Adipocyte (in vitro differentiated cells): ENCODE measurements around the gene EDARADD.

Source experiments
- DNase-seq: peaks from one replicate; pipeline ENCODE4 v3.0.0-alpha.2; 2015; ENCODE audit warnings: low read depth
- H3K27me3 ChIP-seq: replicated peaks from 2 replicates; pipeline ENCODE4 v1.7.0; 2013; ENCODE audit warnings: mild to moderate bottlenecking, low read length, moderate library complexity; ENCODE audit not compliant: control insufficient read depth, insufficient read depth
- H3K36me3 ChIP-seq: 2 replicates; pipeline ENCODE4 v1.7.0; 2013; ENCODE audit warnings: low read length, mild to moderate bottlenecking, moderate library complexity; ENCODE audit not compliant: control insufficient read depth, insufficient read depth, severe bottlenecking
- H3K4me1 ChIP-seq: 2 replicates; pipeline ENCODE4 v1.7.0; 2013; ENCODE audit warnings: mild to moderate bottlenecking, low read length, moderate library complexity; ENCODE audit not compliant: control insufficient read depth, insufficient read depth
- H3K4me3 ChIP-seq: 2 replicates; pipeline ENCODE4 v1.7.0; 2013; ENCODE audit warnings: mild to moderate bottlenecking, low read length, moderate library complexity
- H3K9ac ChIP-seq: 2 replicates; pipeline ENCODE4 v1.7.0; 2013; ENCODE audit warnings: mild to moderate bottlenecking, low read length, moderate library complexity
- H3K9me3 ChIP-seq: 2 replicates; pipeline ENCODE4 v1.7.0; 2013; ENCODE audit warnings: mild to moderate bottlenecking, low read length, moderate library complexity; ENCODE audit not compliant: control insufficient read depth

EDARADD gene

GRCh38 chr1:236413688-236414087, 19.6 kb downstream of the EDARADD start:
- H3K36me3 ChIP-seq = no peaks in the 10 kb centered on the region

GRCh38 chr1:236416165-236416564, 22.1 kb downstream of the EDARADD start:
- H3K27me3 ChIP-seq = peaks cover 4% of the 10 kb centered on the region

More at GRCh38 chr1:236413688-236414087, 19.6 kb downstream of the EDARADD start:
- Histone ChIP-seq H3K4me3 (no peak overlapping the region), H3K9me3 (no peaks in the 10 kb centered on the region), H3K27me3 (peaks cover 4% of the 10 kb centered on the region), H3K9ac (no peak overlapping the region), H3K4me1 (no peaks in the 10 kb centered on the region)
- no peak for DNase-seq

GRCh38 chr1:236417336-236417735, 23.2 kb downstream of the EDARADD start:
- Histone ChIP-seq H3K27me3 (no peaks in the 10 kb centered on the region), H3K9ac (no peak overlapping the region), H3K36me3 (no peaks in the 10 kb centered on the region), H3K9me3 (no peaks in the 10 kb centered on the region), H3K4me3 (no peak overlapping the region), H3K4me1 (no peaks in the 10 kb centered on the region)
- DNase-seq = no peak

More at GRCh38 chr1:236416165-236416564, 22.1 kb downstream of the EDARADD start:
- Histone ChIP-seq H3K4me3 (no peak overlapping the region), H3K9me3 (no peaks in the 10 kb centered on the region), H3K36me3 (no peaks in the 10 kb centered on the region), H3K4me1 (no peaks in the 10 kb centered on the region), H3K9ac (no peak overlapping the region)
- no peak for DNase-seq

DNA sequence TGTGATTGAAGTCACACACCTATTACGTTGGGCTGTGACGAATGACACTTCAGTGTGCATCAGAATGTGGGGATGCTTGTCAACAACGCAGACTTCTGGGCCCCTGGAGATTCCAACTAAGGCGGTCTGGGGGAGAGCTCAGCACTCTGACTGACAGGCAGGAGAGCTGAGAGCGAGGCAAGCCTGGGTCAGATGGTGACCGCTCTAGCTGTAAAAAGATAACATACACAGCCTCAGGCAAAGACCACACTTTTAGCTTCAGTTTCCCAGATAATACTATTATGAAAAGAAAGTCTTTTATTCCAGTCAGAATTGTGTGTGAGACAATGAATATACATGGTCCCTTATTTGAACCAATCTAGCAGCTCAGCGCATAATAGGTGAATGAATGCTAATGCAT, 25.4 kb downstream of the EDARADD start:
- no peaks in the 10 kb centered on the region for H3K4me1 ChIP-seq
- H3K9me3 ChIP-seq = no peaks in the 10 kb centered on the region
- no peaks in the 10 kb centered on the region for H3K36me3 ChIP-seq
- H3K9ac ChIP-seq = no peak overlapping the region
- DNase-seq = no peak
- H3K4me3 ChIP-seq = no peak overlapping the region
- H3K27me3 ChIP-seq = no peaks in the 10 kb centered on the region

- no peak for DNase-seq
- Histone ChIP-seq H3K36me3 (no peaks in the 10 kb centered on the region), H3K4me3 (no peak overlapping the region), H3K9ac (no peak overlapping the region), H3K4me1 (no peaks in the 10 kb centered on the region), H3K9me3 (no peaks in the 10 kb centered on the region), H3K27me3 (no peaks in the 10 kb centered on the region)
Observed at GRCh38 chr1:236421022-236421421, 26.9 kb downstream of the EDARADD start.

DNA sequence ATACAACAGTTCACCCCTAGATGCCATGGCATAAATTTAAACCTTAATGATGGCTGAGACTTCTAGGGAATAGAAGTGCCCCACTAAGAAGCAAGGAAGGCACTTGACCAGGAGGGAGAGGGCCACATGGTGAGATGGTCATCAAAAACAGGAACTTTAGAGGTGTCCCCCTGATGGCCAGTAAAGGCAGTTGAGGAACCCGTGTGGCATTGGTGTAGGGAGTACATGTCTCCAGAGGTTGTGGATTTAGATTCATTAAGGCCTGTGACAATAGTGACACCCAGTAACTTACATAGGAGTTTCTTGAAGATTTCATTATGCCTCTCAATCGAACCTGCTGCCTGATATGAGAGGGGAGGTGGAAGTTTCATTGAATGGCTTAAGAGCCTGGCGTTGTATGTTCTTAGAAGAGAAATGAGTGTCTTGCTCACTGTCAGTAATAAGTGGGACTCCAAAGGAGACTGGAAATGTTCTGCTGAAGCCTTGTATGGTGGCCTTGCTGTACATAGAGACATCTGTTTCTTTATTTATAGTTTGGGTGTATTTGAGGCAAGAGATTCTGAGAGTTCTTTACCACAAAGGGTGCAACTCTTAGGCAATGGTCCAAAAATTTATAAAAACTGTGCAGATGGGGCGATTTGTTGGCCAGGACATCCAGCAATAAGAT, 27.9 kb downstream of the EDARADD start:
- H3K4me1 ChIP-seq = no peaks in the 10 kb centered on the region
- no peak overlapping the region for H3K9ac ChIP-seq
- no peaks in the 10 kb centered on the region for H3K36me3 ChIP-seq
- no peak overlapping the region for H3K4me3 ChIP-seq
- no peaks in the 10 kb centered on the region for H3K27me3 ChIP-seq
- no peaks in the 10 kb centered on the region for H3K9me3 ChIP-seq
- DNase-seq = no peak

DNA sequence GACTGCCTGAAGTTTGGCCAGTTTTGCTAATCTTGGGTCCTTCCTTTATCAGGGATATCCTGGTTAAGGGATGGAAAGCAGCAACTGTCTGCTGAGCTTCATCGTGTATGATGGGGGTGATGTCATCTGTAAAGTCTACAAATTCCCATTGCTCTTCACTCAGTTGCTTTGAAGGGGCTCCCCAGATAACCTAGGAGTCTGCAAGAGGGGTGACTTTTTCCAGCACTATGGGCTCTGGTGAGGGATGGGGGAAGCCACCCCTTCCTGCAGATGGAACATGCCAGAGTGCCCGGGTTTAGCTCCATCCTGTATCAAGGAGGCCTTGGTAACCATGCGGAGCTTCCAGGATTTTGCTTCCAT, 28.4 kb downstream of the EDARADD start:
- no peaks in the 10 kb centered on the region for H3K27me3 ChIP-seq
- H3K4me1 ChIP-seq = no peaks in the 10 kb centered on the region
- DNase-seq = no peak
- H3K4me3 ChIP-seq = no peak overlapping the region
- no peak overlapping the region for H3K9ac ChIP-seq
- H3K36me3 ChIP-seq = no peaks in the 10 kb centered on the region
- H3K9me3 ChIP-seq = no peaks in the 10 kb centered on the region

DNA sequence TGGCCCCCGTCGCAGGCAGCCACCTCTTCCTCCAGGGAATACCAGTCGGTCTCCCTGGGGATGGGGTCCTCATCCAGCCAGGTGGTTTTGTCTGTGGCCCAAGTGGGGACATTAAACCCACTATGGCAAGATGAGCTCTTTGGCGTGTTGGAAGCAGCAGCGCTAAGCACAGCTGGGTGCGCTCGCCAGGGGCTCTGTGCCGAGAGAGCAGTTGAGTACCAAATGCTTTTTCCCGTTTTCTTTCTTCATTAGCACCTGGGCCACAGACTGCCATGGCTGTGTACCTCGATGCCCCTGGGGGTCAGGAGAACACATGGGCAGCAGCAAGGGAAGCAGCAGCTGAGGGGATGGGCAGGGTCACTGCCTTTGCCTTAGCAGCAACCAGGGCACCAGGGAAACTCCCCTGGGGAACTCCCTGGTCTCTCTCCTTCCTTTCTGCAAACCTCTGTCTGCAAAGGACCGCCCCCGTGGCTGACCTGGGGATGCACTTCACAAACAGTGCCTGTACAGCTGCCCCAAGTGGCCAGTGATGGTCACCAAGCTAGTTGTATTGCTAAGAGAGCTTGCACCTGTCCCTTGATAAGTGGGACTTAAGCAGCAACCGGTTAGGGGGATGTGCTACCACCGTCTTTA, 31.1 kb downstream of the EDARADD start:
- H3K27me3 ChIP-seq = no peaks in the 10 kb centered on the region
- no peak overlapping the region for H3K4me3 ChIP-seq
- no peak overlapping the region for H3K9ac ChIP-seq
- no peaks in the 10 kb centered on the region for H3K4me1 ChIP-seq
- DNase-seq = no peak
- H3K36me3 ChIP-seq = no peaks in the 10 kb centered on the region
- H3K9me3 ChIP-seq = no peaks in the 10 kb centered on the region

DNA sequence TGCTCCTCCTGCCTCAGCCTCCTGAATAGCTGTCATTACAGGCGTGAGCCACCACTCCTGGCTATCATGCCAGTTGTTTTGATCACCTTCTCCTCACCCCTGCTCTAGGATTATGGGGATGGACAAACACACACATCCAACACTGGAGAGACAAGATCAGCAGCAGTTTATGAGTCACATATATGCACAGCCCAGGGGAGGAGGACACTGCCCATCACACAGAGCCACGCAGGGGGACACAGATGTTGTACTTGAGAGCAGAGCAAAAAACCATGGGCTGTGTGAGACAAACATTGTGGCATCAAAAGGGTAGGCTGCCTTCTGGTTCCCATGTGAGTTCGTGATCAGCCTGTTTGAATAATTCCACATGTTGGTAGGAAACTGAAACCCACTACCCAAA, 32.1 kb downstream of the EDARADD start:
- H3K36me3 ChIP-seq = no peaks in the 10 kb centered on the region
- H3K27me3 ChIP-seq = no peaks in the 10 kb centered on the region
- no peaks in the 10 kb centered on the region for H3K9me3 ChIP-seq
- H3K4me3 ChIP-seq = no peak overlapping the region
- no peak overlapping the region for H3K9ac ChIP-seq
- DNase-seq = no peak
- H3K4me1 ChIP-seq = no peaks in the 10 kb centered on the region

DNA sequence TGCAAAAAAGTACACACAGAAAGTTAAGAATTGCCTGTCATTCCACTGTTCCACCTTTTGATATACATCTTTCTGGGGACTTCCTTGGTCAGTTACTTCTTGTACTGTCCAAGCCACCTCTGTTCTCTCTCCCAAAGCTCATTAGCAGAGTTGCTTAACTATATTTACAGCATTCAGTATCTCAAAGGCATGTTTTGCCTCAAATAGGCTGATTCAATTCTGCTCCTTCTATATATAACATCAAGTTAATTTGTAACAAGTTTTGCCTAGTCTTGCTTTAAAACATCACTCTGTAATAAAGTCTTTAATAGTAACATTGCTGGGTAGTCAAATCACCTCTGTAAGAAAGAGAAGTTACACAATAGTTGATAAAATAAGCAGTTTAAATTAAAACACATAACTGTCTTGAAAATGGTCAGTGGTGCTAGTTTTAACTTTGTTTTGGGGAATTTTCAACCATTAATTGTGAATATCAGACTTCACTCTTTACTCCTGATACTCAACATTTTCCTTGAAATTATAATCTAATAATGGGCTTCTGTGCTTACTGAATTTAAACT, 35.7 kb downstream of the EDARADD start:
- Histone ChIP-seq H3K9ac (no peak overlapping the region), H3K27me3 (no peaks in the 10 kb centered on the region), H3K4me1 (no peaks in the 10 kb centered on the region), H3K36me3 (no peaks in the 10 kb centered on the region), H3K9me3 (no peaks in the 10 kb centered on the region), H3K4me3 (no peak overlapping the region)
- no peak for DNase-seq

DNA sequence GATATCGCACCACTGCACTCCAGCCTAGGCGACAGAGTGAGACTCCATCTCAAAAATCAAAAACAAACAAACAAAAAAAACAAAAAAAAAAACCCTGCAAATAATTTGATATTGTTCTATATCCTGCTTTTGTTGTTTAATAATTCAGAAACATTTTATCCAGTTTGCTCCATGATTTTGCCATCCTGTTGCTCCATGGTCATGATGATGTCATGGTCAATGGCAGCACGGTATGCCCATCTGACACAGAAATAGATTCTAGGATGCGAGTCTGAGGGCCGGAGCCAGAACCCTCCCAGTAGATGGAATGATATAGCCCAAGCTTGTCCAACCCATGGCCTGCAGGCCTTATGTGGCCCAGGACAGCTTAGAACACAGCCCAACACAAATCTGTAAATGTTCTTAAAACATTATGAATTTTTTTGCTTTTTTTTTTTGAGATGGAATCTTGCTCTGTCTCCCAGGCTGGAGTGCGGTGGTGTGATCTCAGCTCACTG, 39.8 kb downstream of the EDARADD start:
- no peak overlapping the region for H3K4me3 ChIP-seq
- no peaks in the 10 kb centered on the region for H3K27me3 ChIP-seq
- no peaks in the 10 kb centered on the region for H3K4me1 ChIP-seq
- H3K9me3 ChIP-seq = no peaks in the 10 kb centered on the region
- H3K36me3 ChIP-seq = no peaks in the 10 kb centered on the region
- no peak overlapping the region for H3K9ac ChIP-seq
- no peak for DNase-seq
